CD14-positive monocyte (primary cell): ENCODE measurements around the gene SVIL. TPM values are rescaled to one million over a fixed set of nuclear protein-coding genes. Genes with fewer than 3 reads are reported as not detected.
"Not testable (repeated sequence)": the region's sequence is repeated elsewhere in the genome, so short reads cannot be mapped to it uniquely, and the experiment has no call there.

ENCODE experiments used
- DNase-seq, 3 donors: peaks; one replicate each; pipeline ENCODE4 v3.0.0-alpha.2; 2011 to 2022
- H2AFZ ChIP-seq: 2 replicates; pipeline ENCODE4 v1.6.0; 2012; ENCODE audit warnings: mild to moderate bottlenecking, low read depth, low read length, inconsistent platforms; ENCODE audit not compliant: insufficient read depth, poor library complexity, severe bottlenecking
- H3K27ac ChIP-seq, 2 donors: 1 replicate in 1 of 2; 2 replicates in 1 of 2; pipeline ENCODE4 v1.5.1; 2012 to 2013; ENCODE audit warnings: low read length in 2 of 2, control low read depth in 1 of 2, inconsistent platforms in 1 of 2, low read depth in 1 of 2, mild to moderate bottlenecking in 1 of 2
- H3K27me3 ChIP-seq, 2 donors: one replicate each; pipeline versions ENCODE4 v1.6.0 to v1.6.1; 2011 to 2013; ENCODE audit warnings: low read length in 2 of 2; ENCODE audit not compliant: control insufficient read depth in 2 of 2, insufficient read depth in 2 of 2
- H3K36me3 ChIP-seq, 2 donors: replicated peaks in 1 of 2; 1 replicate in 1 of 2; 2 replicates in 1 of 2; pipeline versions ENCODE4 v1.5.1 to v1.6.1; 2012 to 2013; ENCODE audit warnings: low read length in 2 of 2, control low read depth in 1 of 2, inconsistent platforms in 1 of 2, mild to moderate bottlenecking in 1 of 2; ENCODE audit not compliant: insufficient read depth in 2 of 2, control insufficient read depth in 1 of 2
- H3K4me1 ChIP-seq, 2 donors: 1 replicate in 1 of 2; 2 replicates in 1 of 2; pipeline versions ENCODE4 v1.5.1 to v1.6.1; 2012 to 2013; ENCODE audit warnings: low read length in 2 of 2, control low read depth in 1 of 2, inconsistent platforms in 1 of 2, mild to moderate bottlenecking in 1 of 2, moderate library complexity in 1 of 2; ENCODE audit not compliant: insufficient read depth in 2 of 2, control insufficient read depth in 1 of 2
- H3K4me2 ChIP-seq: replicated peaks from 2 replicates; pipeline ENCODE3; 2012; ENCODE audit warnings: low read length, moderate library complexity, mild to moderate bottlenecking; ENCODE audit not compliant: poor library complexity, severe bottlenecking; ENCODE audit errors: extremely low read depth
- H3K4me3 ChIP-seq, 3 experiments: fragments of 200-600 bp in 1 of 3; sonication (generic) in 1 of 3; replicated peaks in 1 of 3; 1 replicate in 2 of 3; 2 replicates in 1 of 3; pipeline ENCODE4 v1.5.1; 2011 to 2013; ENCODE audit warnings: low read length in 3 of 3, mild to moderate bottlenecking in 3 of 3, control low read depth in 2 of 3, low read depth in 2 of 3, inconsistent platforms in 1 of 3, moderate library complexity in 1 of 3
- H3K79me2 ChIP-seq: 2 replicates; pipeline ENCODE4 v1.6.0; 2012; ENCODE audit warnings: mild to moderate bottlenecking, control low read depth, inconsistent platforms, low read length, moderate library complexity; ENCODE audit not compliant: insufficient read depth
- H3K9ac ChIP-seq: 2 replicates; pipeline ENCODE4 v1.6.0; 2017; ENCODE audit warnings: low read length, mild to moderate bottlenecking; ENCODE audit not compliant: insufficient read depth, poor library complexity, severe bottlenecking
- H3K9me3 ChIP-seq, 2 donors: replicated peaks in 1 of 2; 1 replicate in 1 of 2; 2 replicates in 1 of 2; pipeline versions ENCODE4 v1.5.1 to v1.6.1; 2012 to 2013; ENCODE audit warnings: low read length in 2 of 2, control low read depth in 1 of 2; ENCODE audit not compliant: control insufficient read depth in 1 of 2, insufficient read depth in 1 of 2
- H4K20me1 ChIP-seq: 2 replicates; pipeline ENCODE4 v1.6.0; 2012; ENCODE audit warnings: mild to moderate bottlenecking, low read length, control low read depth, moderate library complexity; ENCODE audit not compliant: insufficient read depth
- H3K27ac Mint-ChIP-seq, 7 donors: one replicate each; pipeline ENCODE4 v1.8.0; 2020; ENCODE audit warnings: mild to moderate bottlenecking in 7 of 7, mixed read lengths in 7 of 7, moderate library complexity in 6 of 7, inconsistent platforms in 2 of 7
- H3K27me3 Mint-ChIP-seq, 3 donors: one replicate each; pipeline ENCODE4 v1.8.0; 2021 to 2022; ENCODE audit warnings: low read depth in 3 of 3, mild to moderate bottlenecking in 3 of 3, mixed read lengths in 3 of 3, moderate library complexity in 3 of 3, inconsistent platforms in 1 of 3
- H3K36me3 Mint-ChIP-seq, 2 donors: one replicate each; pipeline ENCODE4 v1.8.0; 2020; ENCODE audit warnings: mixed read lengths in 2 of 2, inconsistent platforms in 1 of 2, mild to moderate bottlenecking in 1 of 2
- H3K4me1 Mint-ChIP-seq: one replicate; pipeline ENCODE4 v1.8.0; 2020; ENCODE audit warnings: mild to moderate bottlenecking, mixed read lengths
- H3K4me3 Mint-ChIP-seq, 2 donors: one replicate each; pipeline ENCODE4 v1.8.0; 2020; ENCODE audit warnings: mild to moderate bottlenecking in 2 of 2, mixed read lengths in 2 of 2, moderate library complexity in 1 of 2
- H3K9me3 Mint-ChIP-seq, 7 donors: one replicate each; pipeline ENCODE4 v1.8.0; 2020 to 2022; ENCODE audit warnings: mixed read lengths in 7 of 7, mild to moderate bottlenecking in 6 of 7, moderate library complexity in 6 of 7, inconsistent platforms in 2 of 7
- WGBS: methylation state at CpG from one replicate; pipeline ENCODE4 v1.1.5; 2013; ENCODE audit warnings: missing lambda C conversion rate; ENCODE audit not compliant: insufficient coverage; 5-methylcytosine and 5-hydroxymethylcytosine counted together
- intact Hi-C, 2 donors: fragments of 100-400 bp; cut with micrococcal nuclease; formaldehyde crosslinking; loops; one replicate each; pipeline versions ENCODE4 v1.15.0 to v1.15.1; 2023
- polyA plus RNA-seq, 3 donors: library from polyadenylated mRNA; depleted of rRNA in 1 of 3; unstranded in 2 of 3; stranded (reverse) in 1 of 3; fragments of 300-500 nt in 2 of 3; fragments of >200 nt in 1 of 3; fragmentation: Illumina TruSeq in 2 of 3; gene quantifications; 1 replicate in 2 of 3; 2 replicates in 1 of 3; pipeline ENCODE4 v1.2.3, GENCODE V29; 2012 to 2021
- TF ChIP-seq, protein P1 (sequence below): fragments of 200-600 bp; IDR thresholded peaks from one replicate; pipeline ENCODE4 v1.8.0; 2022; ENCODE audit warnings: antibody characterized with exemption, mild to moderate bottlenecking

The SVIL gene
- polyA plus RNA-seq, 3 donors, result 2.1 to 14.3 (median 5.8) TPM

DNA sequence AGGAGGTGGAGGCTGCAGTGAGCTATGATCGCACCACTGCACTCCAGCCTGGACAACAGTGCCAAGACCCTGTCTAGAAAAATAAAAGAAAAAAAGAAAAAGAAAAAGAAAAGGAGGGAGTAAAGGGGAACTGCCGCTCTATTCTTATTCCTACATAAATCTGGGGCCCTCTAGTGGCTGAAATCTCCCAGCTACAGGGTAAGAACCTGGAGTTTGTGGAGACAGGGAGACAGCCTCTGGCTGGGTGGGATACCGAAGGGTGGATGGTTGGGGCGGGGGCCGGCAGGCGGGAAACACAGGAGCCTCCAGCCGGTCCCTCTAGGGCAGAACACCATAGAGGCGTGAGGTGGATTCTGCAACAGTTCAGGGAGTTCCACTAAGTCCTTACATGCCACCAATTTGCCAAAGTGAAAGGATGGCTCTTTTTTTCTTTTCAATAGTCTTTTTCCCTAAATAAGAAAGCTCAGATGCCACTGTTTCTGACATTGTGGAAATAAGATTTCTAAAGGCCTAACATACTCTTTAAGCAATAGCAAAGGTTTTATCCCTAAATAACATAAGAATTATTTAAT is 117.3 kb downstream of the SVIL start:
- Histone ChIP-seq H3K27ac (no peak overlapping the region), H3K79me2 (no peaks in the 10 kb centered on the region), H4K20me1 (no peaks in the 10 kb centered on the region), H3K4me3 (no peak overlapping the region), H3K9ac (no peak overlapping the region), H3K4me2 (no peak overlapping the region), H3K27me3 (no peaks in the 10 kb centered on the region), H3K9me3 (no peaks in the 10 kb centered on the region), H3K4me1 (no peaks in the 10 kb centered on the region), H2AFZ (no peak overlapping the region), H3K36me3 (peaks cover 56 to 86% of the 10 kb centered on the region in 2 donors)
- peaks cover 0 to 2% (median 2%) of the 10 kb centered on the region in 3 donors for H3K27me3 Mint-ChIP-seq
- no peaks in the 10 kb centered on the region for H3K4me1 Mint-ChIP-seq
- no peak overlapping the region for H3K4me3 Mint-ChIP-seq
- WGBS, result 95% methylated on average over 4 of the region's 8 CpGs
- TF ChIP-seq, protein P1, sequence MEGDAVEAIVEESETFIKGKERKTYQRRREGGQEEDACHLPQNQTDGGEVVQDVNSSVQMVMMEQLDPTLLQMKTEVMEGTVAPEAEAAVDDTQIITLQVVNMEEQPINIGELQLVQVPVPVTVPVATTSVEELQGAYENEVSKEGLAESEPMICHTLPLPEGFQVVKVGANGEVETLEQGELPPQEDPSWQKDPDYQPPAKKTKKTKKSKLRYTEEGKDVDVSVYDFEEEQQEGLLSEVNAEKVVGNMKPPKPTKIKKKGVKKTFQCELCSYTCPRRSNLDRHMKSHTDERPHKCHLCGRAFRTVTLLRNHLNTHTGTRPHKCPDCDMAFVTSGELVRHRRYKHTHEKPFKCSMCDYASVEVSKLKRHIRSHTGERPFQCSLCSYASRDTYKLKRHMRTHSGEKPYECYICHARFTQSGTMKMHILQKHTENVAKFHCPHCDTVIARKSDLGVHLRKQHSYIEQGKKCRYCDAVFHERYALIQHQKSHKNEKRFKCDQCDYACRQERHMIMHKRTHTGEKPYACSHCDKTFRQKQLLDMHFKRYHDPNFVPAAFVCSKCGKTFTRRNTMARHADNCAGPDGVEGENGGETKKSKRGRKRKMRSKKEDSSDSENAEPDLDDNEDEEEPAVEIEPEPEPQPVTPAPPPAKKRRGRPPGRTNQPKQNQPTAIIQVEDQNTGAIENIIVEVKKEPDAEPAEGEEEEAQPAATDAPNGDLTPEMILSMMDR, result peak; percentile 65
- H3K9me3 Mint-ChIP-seq, result no peaks in the 10 kb centered on the region
- peak in 1 of 3 donors; percentile 5 for DNase-seq
- H3K36me3 Mint-ChIP-seq, result peaks cover 62 to 82% of the 10 kb centered on the region in 2 donors
- no peak overlapping the region for H3K27ac Mint-ChIP-seq
- intact Hi-C loops, result no loop called here

DNA sequence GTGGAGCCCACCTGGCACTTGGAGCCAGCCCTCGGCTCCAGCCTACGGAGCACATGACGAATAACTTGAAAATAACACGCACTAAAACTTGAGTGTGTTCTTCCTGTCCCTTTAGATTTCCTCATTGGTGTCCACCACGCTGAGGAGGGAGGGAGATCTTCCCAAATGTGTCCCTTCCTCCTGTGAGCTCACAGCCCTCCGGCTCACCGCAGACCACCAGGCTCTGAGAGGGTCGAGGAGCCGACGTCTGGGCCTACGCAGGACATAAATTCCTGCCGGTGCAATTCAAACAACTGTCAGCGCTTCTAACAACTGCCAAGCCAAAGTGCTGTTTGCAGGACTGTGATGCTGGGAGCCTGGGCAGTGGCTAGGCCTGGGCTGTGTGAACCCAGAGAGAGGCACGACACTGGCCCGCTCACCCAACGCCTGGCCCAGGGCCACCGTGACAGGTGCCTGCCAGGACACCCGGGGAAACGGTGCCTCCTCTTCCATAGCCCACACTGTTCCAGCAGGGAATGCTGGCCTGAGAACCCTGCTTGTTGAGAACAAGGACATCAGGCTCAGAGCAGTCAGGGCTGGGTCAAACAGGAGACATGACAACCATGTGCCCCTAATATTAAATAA is 118.3 kb downstream of the SVIL start:
- H3K9ac ChIP-seq, intact Hi-C loops, H3K27me3 Mint-ChIP-seq, H3K4me3 ChIP-seq, H2AFZ ChIP-seq, H3K27ac ChIP-seq, H3K9me3 ChIP-seq, H3K4me1 Mint-ChIP-seq, H4K20me1 ChIP-seq, H3K4me1 ChIP-seq, H3K9me3 Mint-ChIP-seq, H3K79me2 ChIP-seq, H3K4me2 ChIP-seq, DNase-seq, H3K27me3 ChIP-seq, H3K4me3 Mint-ChIP-seq: not testable (repeated sequence)
- 98% methylated on average over 9 of the region's 19 CpGs for WGBS
- H3K27ac Mint-ChIP-seq, result peak overlapping the region in 2 of 7 donors; percentile 35 to 54
- H3K36me3 ChIP-seq, result peaks cover 48 to 86% of the 10 kb centered on the region in 2 donors
- peaks cover 61 to 81% of the 10 kb centered on the region in 2 donors for H3K36me3 Mint-ChIP-seq

DNA sequence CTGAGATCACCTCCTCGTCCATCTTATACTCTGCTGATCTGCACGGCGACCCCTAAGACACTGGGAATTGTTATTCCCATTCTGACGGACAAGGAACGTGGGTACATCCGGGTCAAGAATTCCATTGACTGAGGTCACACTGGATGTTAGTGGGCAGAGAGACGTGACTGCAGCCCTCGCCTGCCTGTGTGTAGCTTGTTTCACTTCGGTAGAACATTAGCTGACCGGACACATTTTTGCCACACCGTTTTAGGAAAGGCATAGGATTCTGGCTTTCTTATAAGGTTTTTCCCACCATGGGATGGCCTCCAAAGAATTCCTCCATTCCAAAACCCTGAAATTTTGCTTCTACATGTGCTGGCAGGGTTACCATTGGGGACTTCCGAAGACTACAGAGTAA is 118.9 kb downstream of the SVIL start:
- H3K9me3 ChIP-seq, H3K9ac ChIP-seq, H3K27ac ChIP-seq, H3K27me3 Mint-ChIP-seq, H3K9me3 Mint-ChIP-seq, H3K4me3 ChIP-seq, DNase-seq, H3K27me3 ChIP-seq, H3K4me1 Mint-ChIP-seq, H3K4me1 ChIP-seq, intact Hi-C loops, H4K20me1 ChIP-seq, H2AFZ ChIP-seq, H3K4me3 Mint-ChIP-seq, H3K4me2 ChIP-seq, H3K79me2 ChIP-seq: not testable (repeated sequence)
- H3K27ac Mint-ChIP-seq, result peak overlapping the region in 1 of 7 donors; percentile 35
- peaks cover 59 to 80% of the 10 kb centered on the region in 2 donors for H3K36me3 Mint-ChIP-seq
- whole genome bisulfite sequencing, result 82% methylated on average over 9 of the region's 12 CpGs
- peaks cover 43 to 84% of the 10 kb centered on the region in 2 donors for H3K36me3 ChIP-seq

DNA sequence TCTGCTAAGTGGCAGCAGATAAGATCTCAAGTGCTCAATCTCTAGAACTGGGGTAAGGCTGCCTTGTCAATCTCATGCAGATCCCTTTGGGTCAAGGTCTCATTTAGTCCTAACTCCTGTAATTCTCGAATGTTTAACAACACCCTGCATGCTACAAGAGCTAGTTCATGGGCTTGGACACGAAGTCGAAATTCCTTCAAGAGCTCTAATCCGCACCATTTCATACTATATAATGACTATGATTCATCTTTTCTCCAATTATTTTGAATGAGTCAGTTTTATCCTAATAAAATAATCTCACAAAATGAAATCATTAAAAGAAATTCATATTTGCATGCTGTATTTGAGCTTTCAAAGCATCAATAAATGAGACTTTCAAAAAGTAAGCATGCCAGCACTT is 119.7 kb downstream of the SVIL start:
- WGBS, result no CpG with 5 or more reads among the region's 4 CpGs
- H3K27me3 Mint-ChIP-seq, H3K9me3 Mint-ChIP-seq, H3K27ac Mint-ChIP-seq, H3K4me2 ChIP-seq, H3K9ac ChIP-seq, intact Hi-C loops, H3K9me3 ChIP-seq, H3K27me3 ChIP-seq, H3K79me2 ChIP-seq, H2AFZ ChIP-seq, H4K20me1 ChIP-seq, H3K27ac ChIP-seq, H3K4me1 ChIP-seq, H3K4me1 Mint-ChIP-seq, H3K4me3 Mint-ChIP-seq, H3K4me3 ChIP-seq, DNase-seq: not testable (repeated sequence)
- H3K36me3 Mint-ChIP-seq, result peaks cover 54 to 72% of the 10 kb centered on the region in 2 donors
- peaks cover 36 to 79% of the 10 kb centered on the region in 2 donors for H3K36me3 ChIP-seq
